ENCODE results near the gene AMH. TPM values are rescaled to one million over a fixed set of nuclear protein-coding genes. Genes with fewer than 3 reads are reported as not detected.
"Not testable (repeated sequence)": the region's sequence is repeated elsewhere in the genome, so short reads cannot be mapped to it uniquely, and the experiment has no call there.

AMH gene
- total RNA-seq, 1 donor from 2014 or later = 5.6 TPM

- H3K36me3 Mint-ChIP-seq (ENCODE audit: low read depth, unreplicated experiment) = peaks cover 9% of the 10 kb centered on the region
- no peak overlapping the region for H3K27ac Mint-ChIP-seq (ENCODE audit: unreplicated experiment)
- DNase-seq (ENCODE audit: low spot score) = no peak
- H3K4me1 Mint-ChIP-seq (ENCODE audit: unreplicated experiment) = peaks cover 12% of the 10 kb centered on the region
- H3K27me3 Mint-ChIP-seq (ENCODE audit: unreplicated experiment) = peaks cover 6% of the 10 kb centered on the region
- H3K4me3 Mint-ChIP-seq (ENCODE audit: unreplicated experiment) = no peak overlapping the region
- H3K9me3 Mint-ChIP-seq (ENCODE audit: unreplicated experiment) = no peaks in the 10 kb centered on the region
- no peak for TF ChIP-seq CTCF (IDR thresholded peaks at IDR 0.05; ENCODE audit: unreplicated experiment)
Measured at GRCh38 chr19:2278459-2279158, 29.5 kb downstream of the AMH start.

- Mint-ChIP-seq H3K27ac (ENCODE audit: unreplicated experiment) (no peak overlapping the region), H3K4me1 (ENCODE audit: unreplicated experiment) (peaks cover 5% of the 10 kb centered on the region), H3K9me3 (ENCODE audit: unreplicated experiment) (no peaks in the 10 kb centered on the region), H3K27me3 (ENCODE audit: unreplicated experiment) (peaks cover 2% of the 10 kb centered on the region), H3K4me3 (ENCODE audit: unreplicated experiment) (no peak overlapping the region), H3K36me3 (ENCODE audit: low read depth, unreplicated experiment) (peaks cover 6% of the 10 kb centered on the region)
- TF ChIP-seq CTCF (IDR thresholded peaks at IDR 0.05; ENCODE audit: unreplicated experiment) = no peak
- no peak for DNase-seq (ENCODE audit: low spot score)
Measured at GRCh38 chr19:2280633-2281264, 31.6 kb downstream of the AMH start.

- H3K4me3 Mint-ChIP-seq (ENCODE audit: unreplicated experiment) = peak overlapping the region; percentile 56
- not testable (repeated sequence) for H3K27ac Mint-ChIP-seq (ENCODE audit: unreplicated experiment); H3K9me3 Mint-ChIP-seq (ENCODE audit: unreplicated experiment); DNase-seq (ENCODE audit: low spot score); H3K27me3 Mint-ChIP-seq (ENCODE audit: unreplicated experiment); H3K4me1 Mint-ChIP-seq (ENCODE audit: unreplicated experiment); H3K36me3 Mint-ChIP-seq (ENCODE audit: low read depth, unreplicated experiment)
Measured at GRCh38 chr19:2281265-2282061, 32.3 kb downstream of the AMH start.

GRCh38 chr19:2282062-2282861 is 33.1 kb downstream of the AMH start, which contains the start of gene PEAK3:
Gene PEAK3 (minus strand): TSS chr19:2282175. CDS start chr19:2280931, 1,244 bp downstream.
- peaks cover 5% of the 10 kb centered on the region for H3K4me1 Mint-ChIP-seq (ENCODE audit: unreplicated experiment)
- H3K27me3 Mint-ChIP-seq (ENCODE audit: unreplicated experiment) = peaks cover 2% of the 10 kb centered on the region
- peak; percentile 73 for DNase-seq (ENCODE audit: low spot score)
- no peak within 1 kb of the TSS for H3K27ac Mint-ChIP-seq (ENCODE audit: unreplicated experiment)
- peaks cover 2% of the 10 kb centered on the region for H3K36me3 Mint-ChIP-seq (ENCODE audit: low read depth, unreplicated experiment)
- H3K4me3 Mint-ChIP-seq (ENCODE audit: unreplicated experiment) = peak within 1 kb of the TSS; percentile 82
- no peak for TF ChIP-seq CTCF (IDR thresholded peaks at IDR 0.05; ENCODE audit: unreplicated experiment)
- H3K9me3 Mint-ChIP-seq (ENCODE audit: unreplicated experiment) = no peaks in the 10 kb centered on the region

GRCh38 chr19:2282862-2283237 is 33.7 kb downstream of the AMH start:
- H3K27me3 Mint-ChIP-seq (ENCODE audit: unreplicated experiment) = peaks cover 2% of the 10 kb centered on the region
- DNase-seq (ENCODE audit: low spot score) = no peak
- peak overlapping the region; percentile 82 for H3K4me3 Mint-ChIP-seq (ENCODE audit: unreplicated experiment)
- H3K4me1 Mint-ChIP-seq (ENCODE audit: unreplicated experiment) = peaks cover 5% of the 10 kb centered on the region
- H3K36me3 Mint-ChIP-seq (ENCODE audit: low read depth, unreplicated experiment) = no peaks in the 10 kb centered on the region
- no peak overlapping the region for H3K27ac Mint-ChIP-seq (ENCODE audit: unreplicated experiment)
- no peak for TF ChIP-seq CTCF (IDR thresholded peaks at IDR 0.05; ENCODE audit: unreplicated experiment)
- H3K9me3 Mint-ChIP-seq (ENCODE audit: unreplicated experiment) = no peaks in the 10 kb centered on the region
